GM10248 (cell line): ENCODE measurements around the gene MROH2A.

Experiments
- CTCF ChIA-PET: fragments of 300-600 bp; sonication (Branson Sonifier 250); formaldehyde crosslinking; extraction: SDS; loops from one replicate; lab custom pipeline; 2021; ENCODE audit warnings: antibody characterized with exemption; lab: Yijun Ruan, JAX
- POLR2A ChIA-PET: fragments of 350-650 bp; sonication (Branson Sonifier 250); formaldehyde crosslinking; extraction: SDS; loops from one replicate; lab custom pipeline; 2020; ENCODE audit warnings: antibody characterized with exemption; lab: Yijun Ruan, JAX
- DNase-seq: peaks from one replicate; pipeline ENCODE4 v3.0.0; 2012; ENCODE audit errors: extremely low spot score
- CTCF ChIP-seq: IDR thresholded peaks from 2 replicates; pipeline ENCODE4 v1.5.1; 2012; ENCODE audit warnings: mild to moderate bottlenecking, low read depth; ENCODE audit errors: extremely low read depth, missing control alignments, control extremely low read depth

MROH2A gene

GRCh38 chr2:233768076-233768475 lies 10.1 kb upstream of the MROH2A start:
- ChIA-PET POLR2A (no interaction called here), CTCF (no interaction called here)
- TF ChIP-seq CTCF, result no peak
- DNase-seq, result no peak

GRCh38 chr2:233769260-233769659 lies 8.9 kb upstream of the MROH2A start:
- no peak for DNase-seq
- no peak for TF ChIP-seq CTCF
- CTCF ChIA-PET, result no interaction called here
- POLR2A ChIA-PET, result no interaction called here

GRCh38 chr2:233772153-233772552 lies 6.0 kb upstream of the MROH2A start:
- ChIA-PET POLR2A (no interaction called here), CTCF (no interaction called here)
- TF ChIP-seq CTCF, result no peak
- no peak for DNase-seq

GRCh38 chr2:233772583-233772982 lies 5.5 kb upstream of the MROH2A start:
- ChIA-PET POLR2A (no interaction called here), CTCF (no interaction called here)
- DNase-seq, result no peak
- TF ChIP-seq CTCF, result no peak

GRCh38 chr2:233773854-233774253 lies 4.3 kb upstream of the MROH2A start:
- ChIA-PET CTCF (no interaction called here), POLR2A (interaction anchor here (0.6 kb wide), 1 partner anchor 955 kb away, joined by 4 read pairs; no protein-coding TSS in a partner anchor)
- DNase-seq, result no peak
- no peak for TF ChIP-seq CTCF

GRCh38 chr2:233775414-233775813 lies 2.7 kb upstream of the MROH2A start:
- POLR2A ChIA-PET, result no interaction called here
- CTCF ChIA-PET, result no interaction called here
- no peak for TF ChIP-seq CTCF
- DNase-seq, result no peak

GRCh38 chr2:233779722-233780121 lies 1.6 kb downstream of the MROH2A start:
- DNase-seq, result no peak
- no peak for TF ChIP-seq CTCF
- CTCF ChIA-PET, result interaction anchor here (1.0 to 1.3 kb wide), 2 partner anchors 14 to 16 kb away, joined by 3 to 4 read pairs; no protein-coding TSS in a partner anchor
- POLR2A ChIA-PET, result no interaction called here
